Body of pancreas (tissue), 4 donors: Measurements from ENCODE around the gene GSG1L. TPM values are rescaled to one million over a fixed set of nuclear protein-coding genes. Genes with fewer than 3 reads are reported as not detected.

Experiments used
- ATAC-seq: fragments of 150-250 bp; one replicate; pipeline ENCODE4 v1.9.1; 2016
- DNase-seq, 4 donors: peaks; one replicate each; pipeline ENCODE4 v3.0.0-alpha.2; 2019
- H3K27ac ChIP-seq, 4 donors: fragments of 200-600 bp; sonication (generic); 1 replicate in 3 of 4; 2 replicates in 1 of 4; pipeline versions ENCODE4 v1.5.1 to v1.6.1; 2016 to 2019; ENCODE audit warnings: mild to moderate bottlenecking in 1 of 4, mixed read lengths in 1 of 4, moderate library complexity in 1 of 4
- H3K27me3 ChIP-seq, 2 donors: fragments of 200-600 bp; sonication (generic); one replicate each; pipeline ENCODE4 v1.6.0; 2016; ENCODE audit warnings: mild to moderate bottlenecking in 1 of 2
- H3K36me3 ChIP-seq, 2 donors: fragments of 200-600 bp; sonication (generic); replicated peaks in 1 of 2; 2 replicates each; pipeline ENCODE4 v1.5.1; 2016; ENCODE audit warnings: low read depth in 2 of 2; ENCODE audit not compliant: insufficient read depth in 1 of 2
- H3K4me1 ChIP-seq: fragments of 200-600 bp; sonication (generic); one replicate; pipeline ENCODE4 v1.6.0; 2016
- H3K4me3 ChIP-seq, 2 donors: fragments of 200-600 bp; sonication (generic); 1 replicate in 1 of 2; 2 replicates in 1 of 2; pipeline ENCODE4 v1.5.1; 2016 to 2019
- H3K9me3 ChIP-seq, 3 donors: fragments of 200-600 bp; sonication (generic); 1 replicate in 2 of 3; 2 replicates in 1 of 3; pipeline ENCODE4 v1.5.1; 2016
- POLR2A ChIP-seq, 3 donors: fragments of 450-650 bp; IDR thresholded peaks; one replicate each; pipeline ENCODE4 v1.6.1; 2016; ENCODE audit warnings: antibody characterized with exemption in 3 of 3, mild to moderate bottlenecking in 2 of 3
- WGBS, 2 donors: methylation state at CpG; one replicate each; pipeline ENCODE4 v1.1.5; 2017; 5-methylcytosine and 5-hydroxymethylcytosine counted together
- intact Hi-C: fragments of 100-400 bp; cut with DNase I; formaldehyde crosslinking; loops from one replicate; pipeline ENCODE4 v1.15.1; 2023
- small RNA-seq: library from RNA; depleted of rRNA; stranded (forward); fragments of <200 nt; gene quantifications from one replicate; pipeline ENCODE3, GENCODE V24; 2016
- total RNA-seq, 2 donors: library from RNA; depleted of rRNA; stranded (reverse); fragments of >200 nt; gene quantifications; one replicate each; pipeline ENCODE4 v1.1.0, GENCODE V29; 2016
- TF ChIP-seq, protein P1 (sequence below), 7 experiments: fragments of 450-650 bp in 4 of 7; fragments of 200-600 bp in 3 of 7; sonication (generic) in 3 of 7; IDR thresholded peaks; one replicate each; pipeline ENCODE4 v1.5.1; 2016 to 2019; ENCODE audit warnings: antibody characterized with exemption in 7 of 7

The GSG1L gene
- total RNA-seq, 2 donors from 2014 or later, result not detected

- no peaks in the 10 kb centered on the region for H3K4me1 ChIP-seq
- 87 to 89% methylated on average over 11 of the region's 11 CpGs for WGBS, 2 donors
- H3K27me3 ChIP-seq, result no peaks in the 10 kb centered on the region
- ATAC-seq, result no peak
- H3K9me3 ChIP-seq, result no peaks in the 10 kb centered on the region
- intact Hi-C loops, result loop anchor here (10.0 kb wide), 1 partner anchor 64 kb away; no protein-coding TSS in a partner anchor
- H3K36me3 ChIP-seq, result peaks cover 0 to 3% of the 10 kb centered on the region in 2 donors
- DNase-seq, result no peak
- no peak overlapping the region for H3K27ac ChIP-seq
- no peak overlapping the region for H3K4me3 ChIP-seq
- TF ChIP-seq, protein P1, sequence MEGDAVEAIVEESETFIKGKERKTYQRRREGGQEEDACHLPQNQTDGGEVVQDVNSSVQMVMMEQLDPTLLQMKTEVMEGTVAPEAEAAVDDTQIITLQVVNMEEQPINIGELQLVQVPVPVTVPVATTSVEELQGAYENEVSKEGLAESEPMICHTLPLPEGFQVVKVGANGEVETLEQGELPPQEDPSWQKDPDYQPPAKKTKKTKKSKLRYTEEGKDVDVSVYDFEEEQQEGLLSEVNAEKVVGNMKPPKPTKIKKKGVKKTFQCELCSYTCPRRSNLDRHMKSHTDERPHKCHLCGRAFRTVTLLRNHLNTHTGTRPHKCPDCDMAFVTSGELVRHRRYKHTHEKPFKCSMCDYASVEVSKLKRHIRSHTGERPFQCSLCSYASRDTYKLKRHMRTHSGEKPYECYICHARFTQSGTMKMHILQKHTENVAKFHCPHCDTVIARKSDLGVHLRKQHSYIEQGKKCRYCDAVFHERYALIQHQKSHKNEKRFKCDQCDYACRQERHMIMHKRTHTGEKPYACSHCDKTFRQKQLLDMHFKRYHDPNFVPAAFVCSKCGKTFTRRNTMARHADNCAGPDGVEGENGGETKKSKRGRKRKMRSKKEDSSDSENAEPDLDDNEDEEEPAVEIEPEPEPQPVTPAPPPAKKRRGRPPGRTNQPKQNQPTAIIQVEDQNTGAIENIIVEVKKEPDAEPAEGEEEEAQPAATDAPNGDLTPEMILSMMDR (IDR thresholded peaks at IDR 0.05), result no peak
- TF ChIP-seq POLR2A (IDR thresholded peaks at IDR 0.05), result no peak
These were observed 324.9 kb downstream of the GSG1L start for GRCh38 chr16:27738596-27738995.

Small RNA genes within 50 kb of the gene (small RNA-seq; reads per million reads assigned to genes)
- gene RNU6-1241P (not detected), gene RNU6-159P (not detected)

Other genes with a start within 250 kb of the GSG1L start
- gene XPO6, start 148.3 kb upstream of the GSG1L start, total RNA-seq, result 100 to 1,000 TPM in 1 of 2 donors, 10 to 100 TPM in 1; 54.7 to 103 TPM
- 1 to 10 TPM; 1.3 to 2.6 TPM for gene SBK1, start 228.8 kb upstream of the GSG1L start, total RNA-seq